Hematopoietic multipotent progenitor cell treated with erythropoietin and hydrocortisone succinate and interleukin-3 and kit ligand, for 17 days (in vitro differentiated cells): ENCODE measurements around the gene SREBF2.
"Not testable (repeated sequence)": the region's sequence is repeated elsewhere in the genome, so short reads cannot be mapped to it uniquely, and the experiment has no call there.

Experiments
- DNase-seq: peaks from one replicate; pipeline ENCODE4 v3.0.0-alpha.2; 2015; ENCODE audit warnings: low spot score

SREBF2 gene

DNA sequence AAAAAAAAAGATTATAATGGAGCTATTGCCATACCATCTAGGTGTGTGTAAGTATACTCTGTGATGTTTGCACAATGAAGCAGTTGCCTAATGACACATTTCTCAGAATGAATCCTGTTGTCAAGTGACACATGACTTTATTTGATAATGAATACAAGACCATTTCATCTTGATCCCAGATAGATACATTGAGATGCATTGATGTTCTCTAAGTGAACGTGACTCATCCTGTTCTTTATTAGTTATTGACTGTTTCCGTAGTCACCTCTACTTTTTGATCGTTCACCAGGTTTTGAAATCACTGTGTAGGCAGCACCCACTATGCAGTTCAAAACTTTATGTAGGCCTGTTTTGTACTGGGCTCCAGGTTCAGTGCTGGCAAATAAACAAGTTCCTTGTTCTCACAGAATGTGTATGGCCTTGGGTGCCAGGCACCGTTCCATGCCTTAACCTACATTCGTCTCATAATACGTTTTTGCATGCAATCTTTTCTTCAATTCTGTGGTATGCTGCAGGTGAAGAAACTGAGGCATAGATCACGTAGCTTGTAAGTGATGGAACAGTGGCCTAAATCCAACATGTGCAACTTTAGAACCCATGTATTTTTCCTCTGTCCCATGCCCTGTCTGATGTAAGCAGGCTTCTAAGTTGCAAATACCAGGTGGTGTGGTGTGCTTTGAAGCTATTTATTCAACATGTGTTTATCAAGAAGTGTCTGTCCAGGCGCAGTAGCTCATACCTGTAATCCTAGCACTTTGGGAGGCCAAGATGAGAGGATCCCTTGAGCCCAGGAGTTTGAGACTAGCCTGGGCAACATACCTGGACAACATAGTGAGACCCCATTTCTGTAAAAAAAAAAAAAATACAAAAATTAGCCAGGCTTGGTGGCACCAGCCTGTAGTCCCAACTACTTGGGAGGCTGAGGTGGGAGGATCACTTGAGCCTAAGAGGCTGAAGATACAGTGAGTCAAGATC is 10.4 kb downstream of the SREBF2 start:
- no peak for DNase-seq

DNA sequence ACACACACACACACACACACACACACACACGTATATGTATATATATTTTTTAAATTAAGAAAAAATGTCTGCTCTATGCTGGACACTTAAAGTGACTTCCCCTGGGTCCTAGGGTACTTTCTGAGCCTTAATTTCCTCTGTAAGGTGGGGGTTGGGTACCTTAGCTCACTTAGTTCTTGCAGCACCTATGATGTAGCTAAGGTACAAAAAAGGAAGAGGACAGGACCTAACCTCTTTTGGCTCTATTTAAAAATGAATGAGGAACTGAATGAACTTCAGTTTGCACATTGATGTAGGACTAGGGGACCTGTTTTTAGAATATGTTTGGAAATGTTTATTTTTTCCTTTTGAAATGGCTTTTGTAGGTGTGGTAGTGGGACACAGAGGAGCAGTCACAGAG is 11.1 kb downstream of the SREBF2 start:
- no peak for DNase-seq

DNA sequence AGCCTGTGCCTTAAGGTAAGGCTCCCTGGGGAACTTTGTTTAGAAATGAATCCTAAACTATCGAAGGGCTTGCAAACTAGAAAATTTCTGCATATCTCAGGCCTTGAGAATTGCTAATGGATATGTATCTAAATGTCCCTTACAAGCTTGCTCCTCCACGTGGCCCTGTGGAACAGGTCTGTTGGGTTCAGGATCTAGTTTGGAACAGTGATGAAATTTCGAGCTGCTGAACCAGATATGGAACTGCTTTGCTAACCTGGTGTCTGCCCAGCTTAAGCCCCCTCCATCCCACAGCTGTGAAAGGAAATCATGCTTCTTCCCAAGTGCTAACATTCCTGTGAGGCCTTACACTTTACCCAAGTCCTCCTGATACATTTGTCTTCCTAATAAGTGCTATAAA is 11.6 kb downstream of the SREBF2 start:
- DNase-seq, result no peak

DNA sequence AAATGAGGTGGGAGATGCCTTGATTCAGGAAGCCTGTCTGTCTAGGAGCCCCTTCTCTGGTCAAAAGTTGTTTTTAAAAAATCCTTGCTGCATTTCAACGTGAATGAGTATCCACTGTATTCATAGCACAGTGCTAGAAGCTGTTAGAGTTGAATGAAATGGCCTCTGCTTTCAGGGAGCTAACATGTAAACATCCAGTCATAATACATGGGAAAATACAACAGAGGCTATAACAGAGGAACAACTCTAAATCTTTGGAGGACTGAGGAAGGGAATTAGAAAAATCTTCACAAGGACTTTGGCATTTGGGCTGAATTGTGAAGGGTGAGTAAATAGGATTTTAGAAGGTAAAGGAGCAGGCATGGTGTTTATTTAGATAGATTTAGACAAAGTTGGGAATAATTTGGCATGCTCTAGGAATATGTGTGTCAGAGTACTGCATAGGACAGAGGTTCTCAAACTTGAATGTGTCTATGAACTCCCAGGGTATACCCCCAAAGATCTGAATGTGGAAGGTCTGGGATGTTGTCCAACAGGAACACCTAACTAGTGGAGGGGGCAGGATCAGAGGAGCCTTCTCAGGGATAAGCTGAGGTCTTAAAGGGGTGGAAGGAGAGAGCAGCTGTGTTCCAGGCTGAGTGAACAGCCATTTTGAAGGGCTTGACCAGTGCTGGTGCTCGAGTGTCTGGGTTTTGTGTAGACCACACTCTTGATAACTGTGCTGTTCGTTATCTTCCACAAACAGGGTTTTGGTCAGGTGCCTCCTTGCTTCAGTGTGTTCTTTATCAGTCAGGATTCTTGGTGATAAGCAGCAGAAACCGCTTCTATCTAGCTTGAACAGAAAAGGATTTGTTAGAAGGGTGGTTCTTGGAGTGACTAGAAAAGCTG is 12.7 kb downstream of the SREBF2 start:
- peak; percentile 61 for DNase-seq

DNA sequence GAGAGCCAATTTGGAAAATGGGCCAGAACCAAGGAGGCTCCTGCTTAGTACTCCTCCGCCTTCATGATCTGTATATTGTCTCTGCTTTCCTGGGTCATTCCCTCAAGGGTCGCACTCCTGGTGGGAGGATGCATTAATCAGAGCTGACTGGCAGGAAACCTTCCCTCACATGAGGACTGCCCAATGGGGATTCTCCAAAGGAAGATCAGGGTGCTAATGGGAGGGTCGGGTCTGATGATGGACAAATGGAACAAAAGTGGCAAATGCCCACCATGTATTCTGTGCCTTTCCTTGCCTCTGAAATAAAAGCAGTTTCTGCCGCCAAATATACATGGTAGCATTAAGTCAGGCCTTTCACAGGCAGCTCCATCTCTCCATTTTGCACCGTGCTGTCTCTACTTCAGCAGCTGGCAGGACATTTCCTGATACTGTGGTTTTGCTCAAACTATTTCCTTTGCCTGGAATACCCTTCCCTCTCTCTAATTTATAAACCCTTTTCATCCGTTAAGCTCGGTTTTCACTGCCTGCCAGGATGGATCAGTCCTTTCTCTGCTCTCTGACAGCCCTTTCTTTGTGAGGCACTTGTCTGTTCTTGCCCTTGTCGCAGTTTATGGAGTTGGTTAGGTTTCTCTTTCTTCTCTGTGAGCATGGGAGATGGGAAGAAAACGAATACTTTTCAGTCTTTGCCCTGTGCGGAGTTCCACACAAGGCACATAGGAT is 13.5 kb downstream of the SREBF2 start:
- no peak for DNase-seq

DNA sequence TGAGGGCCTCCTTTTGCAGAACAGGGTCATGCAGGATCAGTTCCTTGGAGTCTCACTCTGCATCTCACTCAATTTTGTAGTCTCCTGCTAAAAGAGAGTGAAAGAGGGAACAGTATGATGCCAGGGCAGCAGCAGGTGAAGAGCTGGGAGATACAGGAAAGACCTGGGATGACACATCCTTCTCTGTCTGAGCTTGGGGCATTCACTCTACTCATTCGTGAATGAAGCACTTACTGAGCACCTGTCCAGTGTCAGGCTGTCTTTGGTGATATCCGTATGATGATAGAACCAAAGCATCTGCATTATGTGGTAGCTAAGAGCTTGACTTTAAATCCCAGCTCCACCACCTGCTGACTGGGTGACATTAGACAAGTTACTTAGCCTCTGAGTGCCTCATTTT is 14.4 kb downstream of the SREBF2 start:
- DNase-seq, result no peak

DNA sequence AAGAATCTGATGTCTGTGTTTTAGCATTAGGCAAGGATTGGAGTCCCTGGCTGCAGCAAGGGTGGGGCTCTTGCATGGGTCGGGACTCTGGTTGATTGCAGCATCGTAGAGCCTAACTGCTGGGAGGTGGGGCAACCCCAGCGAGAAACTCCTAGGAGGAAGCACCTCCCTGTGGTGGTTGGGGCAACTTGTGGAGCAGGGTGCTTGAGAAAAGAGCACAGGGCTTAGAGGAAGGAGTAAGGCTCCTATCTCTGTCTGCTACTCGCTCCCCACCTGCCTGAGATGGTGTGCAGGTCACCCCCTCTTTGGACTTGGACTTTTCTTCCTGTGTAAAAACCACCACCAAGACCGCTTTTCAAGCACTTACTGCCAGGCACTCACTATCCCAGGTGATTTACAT is 15.6 kb downstream of the SREBF2 start:
- peak; percentile 76 for DNase-seq

DNA sequence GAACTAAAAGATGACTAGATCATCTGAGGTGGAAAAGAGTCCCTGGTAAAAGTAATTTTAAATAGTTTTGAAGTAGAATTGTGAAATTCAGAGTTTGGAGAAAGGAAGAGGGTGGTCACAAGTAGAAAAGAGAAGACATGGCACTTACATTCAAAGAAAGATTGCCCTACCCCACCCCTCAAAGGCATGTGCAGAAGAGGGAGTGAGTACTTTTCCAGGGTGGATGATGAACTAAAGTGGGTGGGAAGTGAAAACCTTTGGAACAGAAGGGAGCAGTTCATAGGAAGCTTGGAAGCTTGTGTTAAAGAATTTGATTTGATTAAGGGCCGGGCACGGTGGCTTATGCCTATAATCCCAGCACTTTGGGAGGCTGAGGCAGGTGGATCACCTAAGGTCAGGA is 23.6 kb downstream of the SREBF2 start:
- DNase-seq, result no peak

DNA sequence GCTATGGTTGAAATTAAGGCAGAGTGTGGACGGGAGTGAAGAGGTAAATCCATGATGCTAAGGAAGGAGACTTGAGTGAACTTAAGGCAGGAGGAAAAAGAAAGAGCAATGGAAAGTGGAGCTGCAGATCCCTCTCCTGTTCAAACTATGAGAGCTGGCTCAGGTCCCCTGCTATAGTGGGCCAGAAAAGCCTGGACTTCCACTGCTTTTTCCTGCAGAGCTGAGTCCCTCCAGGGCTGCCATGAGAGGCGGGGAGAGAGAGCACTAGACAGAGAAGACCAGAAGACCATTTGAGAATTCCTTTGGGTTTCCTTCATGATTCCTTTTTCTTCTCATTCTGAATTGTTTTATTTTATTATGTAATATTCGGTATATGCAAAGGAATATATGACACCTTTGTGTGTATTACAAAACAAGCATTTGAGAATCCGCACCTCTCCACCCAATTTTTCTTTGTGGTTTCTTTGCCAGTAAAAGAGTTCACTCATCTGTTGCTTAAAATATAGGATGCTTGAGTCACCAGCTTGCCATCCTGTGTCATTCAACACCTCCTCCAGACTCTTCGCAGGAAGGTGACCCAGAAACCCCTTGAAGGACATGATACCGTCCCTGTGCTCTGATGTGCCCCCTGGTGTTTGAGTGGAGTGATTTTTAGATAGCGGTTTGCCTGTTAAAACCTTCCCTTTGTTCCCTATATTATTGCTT is 24.4 kb downstream of the SREBF2 start:
- DNase-seq, result peak; percentile 66

DNA sequence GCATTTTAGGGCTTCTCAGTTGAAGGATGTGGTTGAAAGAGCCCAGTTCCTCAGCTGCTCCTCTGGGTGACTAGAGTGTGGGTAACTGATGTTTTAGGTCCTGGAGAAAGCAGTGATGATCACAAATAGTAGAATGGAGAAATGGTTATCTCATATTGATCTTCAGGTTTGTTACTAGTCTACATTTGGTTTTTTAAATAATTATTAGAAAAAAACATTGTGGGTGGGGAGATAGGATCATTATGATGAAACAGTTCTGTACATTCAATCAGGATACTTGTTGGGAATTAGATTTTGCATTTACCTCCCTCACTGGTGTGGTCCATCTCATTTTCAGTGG is 24.9 kb downstream of the SREBF2 start:
- no peak for DNase-seq

DNA sequence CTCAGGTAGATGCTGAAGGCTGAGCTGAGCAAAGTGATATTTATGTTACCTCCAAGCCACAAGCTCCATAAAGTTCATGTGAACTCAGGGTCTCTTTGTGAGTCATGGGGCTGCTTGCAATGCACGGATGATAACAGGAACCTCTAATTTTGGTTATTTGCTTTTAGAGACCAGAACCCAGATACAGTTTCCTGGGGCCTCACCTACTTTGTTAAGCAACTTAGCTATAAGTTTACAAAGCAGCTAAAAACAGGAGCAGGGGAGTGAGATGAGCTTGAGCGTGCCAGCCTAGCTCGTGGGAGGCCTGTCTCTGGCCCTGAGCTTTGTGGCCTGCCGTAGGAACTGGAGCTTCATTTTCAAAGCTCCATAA is 29.2 kb downstream of the SREBF2 start:
- no peak for DNase-seq

DNA sequence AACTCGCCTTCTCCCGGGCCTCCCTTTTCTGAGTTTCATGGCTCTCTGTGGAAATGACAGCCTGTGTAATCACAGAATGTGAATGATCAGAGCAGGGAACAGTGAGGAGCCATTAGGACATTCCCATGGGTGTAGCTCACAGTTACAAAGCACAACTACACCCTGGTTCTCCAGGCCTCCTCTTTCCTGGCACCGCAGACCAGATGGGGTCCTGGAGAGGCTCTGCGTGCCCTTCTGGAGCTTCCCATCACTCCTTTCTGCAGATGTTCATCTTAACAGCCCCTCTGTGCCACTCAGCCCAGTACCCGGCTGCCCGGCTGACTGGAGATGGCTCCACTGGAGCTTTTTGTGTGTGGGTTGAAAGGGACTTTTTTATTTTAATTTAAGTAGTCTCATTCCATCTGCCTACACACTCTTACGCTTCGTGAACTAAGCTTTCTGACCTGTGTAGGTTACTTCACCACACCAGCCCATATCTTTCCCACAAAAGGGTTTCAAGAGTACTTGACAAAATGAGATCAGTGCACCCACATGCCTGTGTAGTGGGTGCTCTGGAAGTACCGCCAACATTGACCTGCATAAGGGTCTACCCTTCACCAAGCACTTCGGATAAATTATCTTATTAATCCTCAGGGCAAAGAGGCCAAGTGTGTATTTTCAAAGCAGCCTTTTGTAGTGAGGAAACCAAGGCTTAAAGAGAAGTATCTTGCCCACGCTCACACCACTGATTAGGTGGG is 29.8 kb downstream of the SREBF2 start:
- no peak for DNase-seq

DNA sequence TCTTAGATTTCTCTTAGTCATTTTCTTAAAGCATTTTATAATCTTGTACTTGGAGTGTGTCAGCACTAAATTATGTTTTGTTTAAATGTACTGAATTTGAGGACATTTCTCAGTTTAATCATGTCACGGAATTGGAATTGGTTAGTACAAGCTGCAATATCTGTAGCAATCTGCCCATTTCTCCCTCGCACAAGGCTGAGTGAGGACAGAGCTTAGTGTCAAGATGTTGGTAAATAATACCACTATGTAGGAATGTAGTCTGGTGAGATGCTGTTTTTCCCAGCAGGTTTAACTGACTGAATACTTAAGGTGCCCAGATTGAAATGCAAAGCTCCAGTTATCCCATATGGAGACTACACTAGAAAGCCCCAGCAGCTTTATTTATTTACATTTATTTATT is 30.6 kb downstream of the SREBF2 start:
- no peak for DNase-seq

DNA sequence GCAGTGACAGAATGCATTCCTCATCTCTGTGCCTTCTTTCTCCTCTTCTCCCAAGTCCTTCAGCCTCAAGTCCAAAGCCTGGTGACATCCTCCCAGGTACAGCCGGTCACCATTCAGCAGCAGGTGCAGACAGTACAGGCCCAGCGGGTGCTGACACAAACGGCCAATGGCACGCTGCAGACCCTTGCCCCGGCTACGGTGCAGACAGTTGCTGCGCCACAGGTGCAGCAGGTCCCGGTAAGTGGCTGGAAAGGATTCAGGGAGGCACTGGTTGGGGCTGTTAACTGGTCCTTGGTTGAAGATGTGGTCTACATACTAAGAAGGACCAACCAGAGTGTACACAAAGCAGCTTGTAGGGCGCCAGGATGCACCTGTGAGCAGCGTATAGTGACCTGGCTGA is 35.7 kb downstream of the SREBF2 start:
- no peak for DNase-seq

DNA sequence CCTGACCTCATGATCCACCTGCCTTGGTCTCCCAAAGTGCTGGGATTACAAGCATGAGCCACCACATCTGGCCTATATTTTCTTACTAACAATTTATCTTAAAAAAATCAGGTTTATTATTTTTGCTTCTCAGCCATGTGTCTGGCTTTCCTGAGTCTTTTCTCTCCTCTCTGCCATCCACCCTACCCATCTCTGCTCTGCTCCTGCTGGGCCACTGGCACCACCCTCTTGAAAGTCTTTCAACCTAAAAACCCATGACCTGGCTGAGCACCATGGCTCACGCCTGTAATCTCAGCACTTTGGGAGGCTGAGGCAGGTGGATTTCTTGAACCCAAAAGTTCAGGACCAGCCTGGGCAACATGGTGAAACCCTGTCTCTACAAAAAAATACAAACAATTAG is 37.2 kb downstream of the SREBF2 start:
- not testable (repeated sequence) for DNase-seq

DNA sequence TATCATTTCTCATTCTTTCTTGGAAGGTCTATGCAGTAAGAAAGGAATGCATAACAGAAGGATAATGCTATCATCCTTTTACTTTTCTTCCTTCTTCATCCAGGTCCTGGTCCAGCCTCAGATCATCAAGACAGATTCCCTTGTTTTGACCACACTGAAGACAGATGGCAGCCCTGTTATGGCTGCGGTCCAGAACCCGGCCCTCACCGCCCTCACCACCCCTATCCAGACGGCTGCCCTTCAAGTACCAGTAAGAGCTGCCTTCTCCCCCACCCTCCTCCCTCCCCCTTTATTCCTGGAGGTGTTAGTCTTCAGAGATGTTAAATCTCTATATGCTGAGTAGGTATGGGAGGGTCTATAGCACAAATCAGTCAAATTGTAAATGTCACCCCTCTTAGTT is 37.9 kb downstream of the SREBF2 start:
- no peak for DNase-seq

DNA sequence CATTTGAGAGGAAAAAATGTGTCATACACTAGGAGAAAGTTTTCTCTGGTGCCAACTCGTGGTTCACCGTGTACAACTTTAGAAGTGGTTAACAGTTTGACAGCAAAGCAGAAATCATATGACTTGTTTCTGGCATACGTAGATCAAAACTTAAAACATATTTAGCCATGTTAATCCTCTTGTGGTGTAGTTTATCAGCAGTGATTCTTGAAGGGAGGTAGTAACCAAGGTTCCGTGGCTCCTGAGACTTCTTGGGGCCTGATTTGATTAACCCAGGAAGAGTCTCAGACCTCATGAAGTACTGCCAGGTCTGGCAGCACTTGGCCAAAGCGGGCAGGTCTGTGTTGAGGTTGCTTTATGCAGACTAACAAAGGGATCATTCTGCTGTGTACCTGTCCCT is 40.5 kb downstream of the SREBF2 start:
- no peak for DNase-seq

DNA sequence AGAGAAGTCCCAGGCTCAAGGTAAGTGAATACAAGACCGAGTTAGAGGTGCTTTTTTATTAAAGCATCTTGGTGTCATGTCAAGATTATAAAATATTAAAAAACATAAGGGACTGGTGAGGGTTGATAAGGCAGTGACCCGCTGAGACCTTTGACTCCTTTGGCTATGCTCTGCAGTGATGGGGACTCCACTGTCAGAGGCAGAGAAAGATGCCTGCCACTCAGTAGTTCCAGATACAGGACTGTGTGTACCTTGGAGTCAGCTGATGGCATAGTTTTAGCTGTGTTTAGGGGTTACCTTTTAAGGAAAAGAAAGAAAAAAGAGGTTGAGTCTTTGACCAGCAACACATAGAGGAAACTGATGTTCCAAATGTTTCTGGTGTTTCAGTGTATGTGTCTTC is 41.2 kb downstream of the SREBF2 start:
- peak; percentile 22 for DNase-seq

DNA sequence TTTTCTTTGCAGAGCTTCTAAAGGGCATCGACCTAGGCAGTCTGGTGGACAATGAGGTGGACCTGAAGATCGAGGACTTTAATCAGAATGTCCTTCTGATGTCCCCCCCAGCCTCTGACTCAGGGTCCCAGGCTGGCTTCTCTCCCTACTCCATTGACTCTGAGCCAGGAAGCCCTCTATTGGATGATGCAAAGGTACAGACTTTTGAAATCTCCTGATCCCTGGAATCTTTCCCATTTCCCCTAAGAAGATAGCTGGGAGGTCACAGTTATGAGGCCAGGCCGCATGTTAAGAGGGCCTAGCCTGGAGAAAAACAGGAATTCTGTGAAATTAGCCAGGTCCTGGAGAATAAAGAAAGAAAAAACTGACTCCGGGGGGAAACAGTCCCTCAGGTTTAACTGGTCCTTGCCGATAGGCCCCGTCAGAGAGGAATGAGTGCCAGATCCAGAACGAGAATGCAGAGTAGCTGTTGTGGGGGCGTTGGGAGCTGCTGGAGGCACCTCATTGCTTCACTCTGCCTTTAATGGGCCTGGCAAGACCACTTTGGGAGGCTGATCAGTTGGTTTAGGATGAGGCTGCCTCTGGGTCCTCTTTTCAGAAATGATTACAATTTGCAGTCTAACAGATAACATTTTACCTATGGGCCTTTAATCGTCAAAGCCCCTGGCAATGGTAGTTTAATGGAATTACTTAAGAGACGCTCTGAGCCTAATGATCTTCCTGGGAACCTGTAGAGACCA is 42.8 kb downstream of the SREBF2 start:
- no peak for DNase-seq

DNA sequence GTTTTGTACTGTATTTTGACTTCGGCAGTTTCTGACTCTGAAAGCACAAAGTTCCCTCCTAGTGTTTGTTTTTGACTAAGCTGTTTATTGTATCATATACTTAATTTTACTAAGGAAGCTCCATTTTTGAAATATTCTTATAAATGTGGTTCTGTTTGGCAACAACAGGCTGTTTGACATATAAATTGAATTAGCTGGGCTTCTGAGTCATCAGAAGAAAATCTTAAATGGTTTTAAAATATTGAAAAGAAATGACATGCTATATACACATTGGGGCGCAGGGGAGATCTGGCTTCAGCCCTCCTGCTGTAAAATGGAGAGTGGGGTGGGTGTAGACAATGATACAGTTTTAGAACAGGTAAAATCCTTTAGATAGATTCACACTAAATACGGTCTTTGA is 43.4 kb downstream of the SREBF2 start:
- DNase-seq, result no peak

DNA sequence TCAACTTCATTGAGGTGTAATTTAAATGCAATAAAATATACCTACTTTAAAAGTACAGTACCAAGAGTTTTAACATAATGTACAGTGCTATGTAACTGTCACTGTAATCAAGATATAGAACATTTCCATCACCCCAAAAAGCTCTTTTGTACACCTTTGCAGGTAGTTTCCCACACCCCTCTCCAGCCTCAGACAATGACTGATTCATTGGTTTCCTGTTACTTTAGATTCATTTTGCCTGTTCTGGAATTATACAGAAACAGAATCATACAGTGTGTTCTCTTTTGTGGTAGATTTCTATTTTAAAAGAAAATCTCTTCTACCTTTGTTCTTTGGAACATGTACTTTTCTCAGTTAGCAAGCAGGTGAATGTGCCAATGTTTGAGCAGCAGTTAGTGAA is 43.8 kb downstream of the SREBF2 start:
- no peak for DNase-seq
